ENCODE data around the gene NEK5.
"Not testable (repeated sequence)": the region's sequence is repeated elsewhere in the genome, so short reads cannot be mapped to it uniquely, and the experiment has no call there.

Gene NEK5

GRCh38 chr13:52067237-52067636 is 61.6 kb downstream of the NEK5 start:
- no peak for DNase-seq

- no peak for DNase-seq
These were observed 67.3 kb downstream of the NEK5 start for GRCh38 chr13:52061587-52061986.

DNA sequence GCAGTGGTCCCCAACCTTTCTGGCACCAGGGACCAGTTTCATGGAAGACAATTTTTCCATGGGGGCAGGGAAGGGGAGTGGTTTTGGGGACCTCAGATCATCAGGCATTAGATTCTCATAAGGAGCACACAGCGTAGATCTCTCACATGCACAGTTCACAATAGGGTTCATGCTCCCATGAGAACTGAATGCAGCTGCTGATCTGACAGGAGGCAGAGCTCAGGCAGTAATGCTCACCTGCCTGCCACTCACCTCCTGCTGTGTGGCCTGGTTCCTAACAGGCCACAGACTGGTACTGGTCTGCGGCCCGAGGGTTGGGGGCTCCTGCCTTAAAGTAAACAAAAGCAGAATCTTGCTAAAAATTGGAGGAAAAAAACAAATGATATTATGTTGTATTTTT is 67.8 kb downstream of the NEK5 start:
- DNase-seq: not testable (repeated sequence)

- no peak for DNase-seq
These were observed 75.4 kb downstream of the NEK5 start for GRCh38 chr13:52053460-52053859.

GRCh38 chr13:52051400-52051799 is 77.5 kb downstream of the NEK5 start:
- DNase-seq: no peak

- no peak for DNase-seq
These were observed 80.4 kb downstream of the NEK5 start for GRCh38 chr13:52048516-52048915.

GRCh38 chr13:52047463-52047862 is 81.4 kb downstream of the NEK5 start:
- no peak for DNase-seq

GRCh38 chr13:52043675-52044074 is 85.2 kb downstream of the NEK5 start:
- no peak for DNase-seq

DNA sequence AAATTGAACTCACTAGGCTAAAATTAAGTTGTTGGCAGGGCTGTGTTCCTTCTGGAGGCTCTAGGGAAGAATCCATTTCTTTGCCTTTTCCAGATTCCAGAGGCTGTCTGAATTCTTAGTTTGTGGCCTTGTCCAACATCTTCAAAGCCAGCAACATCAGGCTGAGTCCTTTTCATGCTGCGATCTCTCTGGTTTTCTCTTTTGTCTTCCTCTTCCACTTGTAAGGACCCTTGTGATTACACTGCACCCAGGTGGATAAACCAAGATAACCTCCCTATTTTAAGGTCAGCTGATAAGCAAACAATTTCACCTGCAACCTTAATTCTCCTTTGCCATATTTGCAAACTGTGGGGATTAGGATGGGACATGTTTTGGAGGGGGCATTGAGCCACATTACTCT is 92.8 kb downstream of the NEK5 start:
- no peak for DNase-seq

GRCh38 chr13:52034616-52035226 is 94.2 kb downstream of the NEK5 start:
- no peak for DNase-seq

DNA sequence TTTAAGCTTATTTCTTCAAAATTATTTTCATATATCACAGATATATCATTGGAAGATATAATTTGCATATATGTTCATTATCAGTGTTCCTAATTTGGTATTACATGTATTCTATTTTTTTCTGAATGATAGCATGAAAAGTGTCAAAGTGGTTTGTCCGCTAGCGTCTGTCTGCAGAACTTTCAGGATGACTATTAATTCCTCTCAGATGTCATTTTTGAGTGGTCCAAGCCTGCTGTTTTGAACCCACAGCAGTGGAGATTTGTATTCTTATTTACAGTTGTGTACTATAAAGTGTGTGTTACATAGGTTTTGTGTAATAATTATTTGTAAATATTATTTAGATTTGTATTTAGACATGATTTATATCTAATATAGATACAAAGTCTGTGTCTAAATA is 95.8 kb downstream of the NEK5 start:
- no peak for DNase-seq

GRCh38 chr13:52030401-52030800 is 98.5 kb downstream of the NEK5 start:
- not testable (repeated sequence) for DNase-seq

DNA sequence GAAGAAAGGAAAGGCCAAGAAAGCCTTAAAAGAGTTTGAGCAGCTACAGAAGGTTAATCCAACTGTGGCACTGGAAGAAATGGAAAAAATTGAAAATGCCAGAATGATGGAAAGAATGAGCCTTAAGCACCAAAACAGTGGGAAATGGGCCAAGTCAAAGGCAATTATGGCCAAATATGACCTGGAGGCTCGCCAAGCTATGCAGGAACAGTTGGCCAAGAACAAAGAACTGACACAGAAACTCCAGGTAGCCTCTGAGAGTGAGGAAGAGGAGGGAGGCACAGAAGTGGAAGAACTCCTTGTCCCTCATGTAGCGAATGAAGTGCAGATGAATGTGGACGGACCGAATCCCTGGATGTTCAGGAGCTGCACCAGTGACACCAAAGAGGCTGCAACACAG is 99.3 kb downstream of the NEK5 start:
- no peak for DNase-seq

GRCh38 chr13:52027832-52028231 is 101.0 kb downstream of the NEK5 start:
- no peak for DNase-seq

DNA sequence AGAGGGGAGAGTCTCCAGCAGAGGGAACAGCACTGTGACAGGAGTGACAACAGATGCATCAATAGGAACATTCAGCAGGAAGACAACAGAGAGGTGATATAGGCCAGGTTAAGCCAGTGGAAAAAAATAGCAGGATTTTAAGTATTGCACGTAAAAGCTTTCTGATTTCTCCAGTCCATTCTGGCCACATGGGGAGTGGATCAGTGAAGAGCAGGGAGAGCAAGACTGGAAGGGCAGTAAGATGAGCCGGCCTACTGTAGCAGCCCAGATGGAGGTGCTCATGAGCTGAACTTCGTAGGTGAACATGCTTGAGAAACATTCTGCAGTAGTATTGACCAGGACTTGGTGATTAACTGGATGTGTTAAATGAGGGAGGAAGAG is 102.6 kb downstream of the NEK5 start:
- DNase-seq: no peak

- DNase-seq: no peak
These were observed 103.2 kb downstream of the NEK5 start for GRCh38 chr13:52025475-52026245.

DNA sequence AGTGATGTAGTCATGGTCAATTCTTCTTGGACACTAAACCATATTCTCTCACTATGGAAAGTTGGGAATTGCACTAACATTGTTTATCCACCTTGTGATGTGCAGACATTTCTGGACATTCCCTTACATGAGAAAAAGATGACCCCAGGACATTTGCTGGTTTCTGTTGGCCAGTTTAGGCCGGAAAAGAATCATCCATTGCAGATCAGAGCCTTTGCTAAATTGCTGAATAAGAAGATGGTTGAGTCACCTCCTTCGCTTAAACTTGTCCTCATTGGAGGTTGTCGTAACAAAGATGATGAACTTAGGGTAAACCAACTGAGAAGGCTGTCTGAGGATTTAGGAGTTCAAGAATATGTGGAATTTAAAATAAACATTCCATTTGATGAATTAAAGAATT is 104.4 kb downstream of the NEK5 start, which contains the start of gene UTP14C:
UTP14C (plus strand) TSS at position 211 of the 400 bp plus-strand sequence. CDS start 4,114 bp downstream, outside the sequence.
- DNase-seq: no peak

DNA sequence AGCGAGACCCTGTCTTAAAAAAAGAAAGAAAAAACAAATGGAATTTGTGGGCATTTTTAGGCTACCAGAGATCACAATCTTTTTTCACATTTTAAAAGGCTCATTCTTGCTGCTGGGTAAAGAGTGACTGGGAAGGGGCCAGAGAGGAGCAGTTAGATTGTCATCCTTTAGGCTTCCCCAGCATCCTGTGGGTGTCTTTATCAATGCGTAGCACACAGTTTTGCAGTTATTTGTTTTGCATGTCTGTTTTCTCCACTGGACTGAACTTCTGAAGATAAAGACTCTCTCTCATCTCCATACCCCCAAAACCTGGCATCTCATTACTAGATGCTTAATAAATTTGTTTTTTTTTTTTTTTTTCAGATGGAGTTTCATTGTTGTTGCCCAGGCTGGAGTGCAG is 106.5 kb downstream of the NEK5 start:
- DNase-seq: no peak

DNA sequence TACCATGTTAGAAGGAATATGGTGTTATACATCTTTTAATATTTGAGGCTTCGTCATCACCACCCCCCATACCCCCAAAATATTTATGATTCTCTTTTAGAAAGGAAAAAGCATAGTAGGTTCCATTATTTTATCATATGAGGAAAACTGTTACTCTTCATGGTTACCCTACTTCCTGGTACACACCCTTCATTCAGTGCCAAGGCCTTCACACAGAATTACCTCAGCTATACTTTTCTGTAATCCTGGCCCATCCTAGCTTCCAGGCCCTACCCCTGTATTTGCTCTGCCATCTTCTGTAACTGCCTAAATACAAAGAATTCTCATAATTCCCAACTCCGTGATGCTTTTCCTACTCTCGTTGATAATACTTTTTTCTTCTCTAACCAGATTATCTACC is 108.7 kb downstream of the NEK5 start:
- no peak for DNase-seq

GRCh38 chr13:52016296-52016695 is 112.6 kb downstream of the NEK5 start:
- no peak for DNase-seq

GRCh38 chr13:52012512-52012836 is 116.4 kb downstream of the NEK5 start:
- no peak for DNase-seq

- DNase-seq: peak; percentile 67
These were observed 117.0 kb downstream of the NEK5 start, which contains the start of gene ALG11 for GRCh38 chr13:52011632-52012511. TSS of gene ALG11 (plus strand) at chr13:52012398. CDS start at chr13:52012419, 21 bp downstream.

- no peak for DNase-seq
These were observed 117.8 kb downstream of the NEK5 start, which contains the start of gene ATP7B for GRCh38 chr13:52010890-52011631. TSS of gene ATP7B (minus strand) at chr13:52011450. CDS start at chr13:52011337, 113 bp downstream.

All from NCI-H2081 treated with DMSO at 0.1 percent for 48 hours (cell line).